Measurements from ENCODE around the gene MBTPS1. TPM values are rescaled to one million over a fixed set of nuclear protein-coding genes. Genes with fewer than 3 reads are reported as not detected.
A peak's percentile ranks its signal among the peaks of the same experiment; 100 is the strongest.

MBTPS1 gene
- total and polyA plus RNA-seq, 9 of the 15 experiments (the other 6 are each of a cell fraction or from before 2014, with no cell fraction given), result 2.8 to 57.6 (median 43.8) TPM

- in situ Hi-C loops (cut with MboI), result no loop called here
- no peak for ATAC-seq
- intact Hi-C loops (cut with micrococcal nuclease), result no loop called here
- Histone ChIP-seq H3K4me1 (replicated peaks in 1 of 2; ENCODE audit: control insufficient read depth in 2 of 2, insufficient read depth in 2 of 2, low read length in 2 of 2) (no peaks in the 10 kb centered on the region; a peak in 1 of 5 replicates), H3K27ac (ENCODE audit: extremely low read depth, low read depth, low read length) (no peak overlapping the region), H3K9ac (ENCODE audit: insufficient read depth in 1 of 2, low read depth in 2 of 2, low read length in 2 of 2) (no peak overlapping the region), H3K27me3 (ENCODE audit: control insufficient read depth in 2 of 2, insufficient read depth in 2 of 2, low read length in 2 of 2) (no peaks in the 10 kb centered on the region), H3K36me3 (ENCODE audit: control insufficient read depth, insufficient read depth, low read length) (peaks cover 47% of the 10 kb centered on the region; the same call in 2 of the 3 replicates), H3K9me3 (replicated peaks; ENCODE audit: control insufficient read depth, insufficient read depth, low read depth, low read length) (no peaks in the 10 kb centered on the region), H3K9me1 (ENCODE audit: control insufficient read depth, insufficient read depth, low read length) (no peaks in the 10 kb centered on the region), H3K79me2 (ENCODE audit: control insufficient read depth, insufficient read depth, low read length) (no peaks in the 10 kb centered on the region), H3K4me2 (ENCODE audit: insufficient read depth, low read length) (no peak overlapping the region), H4K20me1 (replicated peaks; ENCODE audit: control insufficient read depth, insufficient read depth, low read length) (no peaks in the 10 kb centered on the region), H3K4me3 (no peak overlapping the region), H2AFZ (ENCODE audit: low read depth, low read length) (no peak overlapping the region)
- no peak for DNase-seq (ENCODE audit: extremely low read depth in 1 of 4, low spot score in 3 of 4)
- no peak for FAIRE-seq
- CTCF ChIA-PET (ENCODE audit: low intra/inter-chr PET ratio), result no interaction called here
- 78% methylated on average over 7 of the region's 7 CpGs for WGBS (ENCODE audit: insufficient coverage, low coverage, missing lambda C conversion rate)
- no TSS peak for BruUV-seq (replicated peaks)
- TF ChIP-seq ZBTB9 (CRISPR knock-in tag; IDR thresholded peaks at IDR 0.05), result no peak
- TF ChIP-seq KDM1A (IDR thresholded peaks at IDR 0.05), result peak; percentile 45 to 70; a peak in 3 of 4 replicates
- TF ChIP-seq TGIF2 (CRISPR knock-in tag; IDR thresholded peaks at IDR 0.05), result no peak
- no peak for TF ChIP-seq RCOR1 (IDR thresholded peaks at IDR 0.05; ENCODE audit: borderline replicate concordance in 1 of 2, low read depth in 2 of 2, low read length in 2 of 2)
- no peak for TF ChIP-seq RBFOX2 (IDR thresholded peaks at IDR 0.05; ENCODE audit: low read depth, low read length)
- POLR2A ChIA-PET, result interaction anchor here (10.0 kb wide), 1 partner anchor 11 kb away, joined by 145 read pairs; no protein-coding TSS in a partner anchor
Measured at GRCh38 chr16:84124257-84125073, 7.7 kb upstream of the MBTPS1 start.
